ENCODE data around the gene MYOT.

DNA sequence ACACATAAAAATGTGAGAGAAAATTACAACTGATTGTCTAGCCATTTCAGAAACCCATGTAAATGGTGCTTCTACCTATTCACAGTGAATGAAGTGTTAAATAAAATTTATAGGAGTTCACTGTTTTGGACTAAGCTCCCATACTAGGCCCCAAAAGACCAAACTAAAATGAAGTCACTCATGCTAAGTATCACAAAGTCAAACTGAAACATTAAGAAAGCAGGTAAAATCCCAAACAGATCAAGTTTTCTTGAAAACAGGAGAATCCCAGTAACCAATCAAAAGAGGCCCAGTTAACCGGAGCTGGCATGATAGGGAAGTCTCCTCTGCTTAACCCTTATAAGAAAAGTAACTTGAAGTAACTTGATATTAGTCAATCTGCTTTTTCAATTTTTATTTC, 35.2 kb upstream of the MYOT start:
- no peak for TF ChIP-seq POLR2A (IDR thresholded peaks at IDR 0.05)
- TF ChIP-seq, protein P1, sequence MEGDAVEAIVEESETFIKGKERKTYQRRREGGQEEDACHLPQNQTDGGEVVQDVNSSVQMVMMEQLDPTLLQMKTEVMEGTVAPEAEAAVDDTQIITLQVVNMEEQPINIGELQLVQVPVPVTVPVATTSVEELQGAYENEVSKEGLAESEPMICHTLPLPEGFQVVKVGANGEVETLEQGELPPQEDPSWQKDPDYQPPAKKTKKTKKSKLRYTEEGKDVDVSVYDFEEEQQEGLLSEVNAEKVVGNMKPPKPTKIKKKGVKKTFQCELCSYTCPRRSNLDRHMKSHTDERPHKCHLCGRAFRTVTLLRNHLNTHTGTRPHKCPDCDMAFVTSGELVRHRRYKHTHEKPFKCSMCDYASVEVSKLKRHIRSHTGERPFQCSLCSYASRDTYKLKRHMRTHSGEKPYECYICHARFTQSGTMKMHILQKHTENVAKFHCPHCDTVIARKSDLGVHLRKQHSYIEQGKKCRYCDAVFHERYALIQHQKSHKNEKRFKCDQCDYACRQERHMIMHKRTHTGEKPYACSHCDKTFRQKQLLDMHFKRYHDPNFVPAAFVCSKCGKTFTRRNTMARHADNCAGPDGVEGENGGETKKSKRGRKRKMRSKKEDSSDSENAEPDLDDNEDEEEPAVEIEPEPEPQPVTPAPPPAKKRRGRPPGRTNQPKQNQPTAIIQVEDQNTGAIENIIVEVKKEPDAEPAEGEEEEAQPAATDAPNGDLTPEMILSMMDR (IDR thresholded peaks at IDR 0.05 in 4 of 5, conservative IDR thresholded peaks at IDR 0.05 in 1 of 5), result no peak

Data from gastrocnemius medialis (tissue), 4 donors.